ENCODE results near the gene CARMIL1. TPM values are rescaled to one million over a fixed set of nuclear protein-coding genes. Genes with fewer than 3 reads are reported as not detected.

CARMIL1 gene
- total and polyA plus RNA-seq, 2 of the 8 experiments (the other 6 are each of a cell fraction or from before 2014, with no cell fraction given): 20.3 to 40.4 TPM

DNA sequence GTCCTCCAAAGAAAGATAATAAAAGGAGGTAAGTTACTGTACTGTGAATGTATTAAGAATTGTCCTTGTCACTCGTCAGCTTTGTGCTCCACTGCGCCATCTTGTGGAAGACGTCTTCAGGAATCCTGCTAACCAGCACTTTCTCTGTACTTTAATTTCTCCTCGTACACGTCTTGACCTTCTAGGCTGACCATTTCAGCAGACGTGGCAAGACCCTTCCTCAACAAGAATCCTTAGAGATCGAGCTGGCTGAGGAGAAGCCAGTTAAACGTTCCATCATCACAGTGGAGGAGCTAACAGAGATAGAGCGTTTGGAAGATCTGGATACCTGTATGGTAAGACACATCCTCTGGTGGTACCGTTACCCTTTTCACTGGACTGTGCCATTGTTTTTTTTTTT is 277.3 kb downstream of the CARMIL1 start:
- no peak overlapping the region for H2BK15ac ChIP-seq (ENCODE audit: low read length)
- DNase-seq (ENCODE audit: low read depth in 1 of 2, low spot score in 2 of 2) (peak; percentile 38 to 93), FAIRE-seq (peak; percentile 93)
- no peak overlapping the region for H2BK120ac ChIP-seq (replicated peaks; ENCODE audit: low read depth, low read length)
- no peak overlapping the region for H2BK12ac ChIP-seq (ENCODE audit: low read depth, low read length)
- H3K23ac ChIP-seq (ENCODE audit: insufficient read length): no peak overlapping the region
- no peak overlapping the region for H3K14ac ChIP-seq (ENCODE audit: insufficient read length)
- H4K91ac ChIP-seq (replicated peaks; ENCODE audit: insufficient read length, low read length): no peak overlapping the region
- ChIA-PET POLR2A (ENCODE audit: partially characterized antibody) (interaction anchor here (0.6 kb wide), 1 partner anchor 18 kb away, joined by 3 read pairs; no protein-coding TSS in a partner anchor), CTCF (ENCODE audit: partially characterized antibody) (interaction anchor here (0.5 to 4.7 kb wide), 24 partner anchors 9 to 352 kb away, joined by 3 to 27 read pairs (median 4); partner anchors contain the start of gene CARMIL1)
- no peaks in the 10 kb centered on the region for H4K20me1 ChIP-seq (replicated peaks in 1 of 2; ENCODE audit: control insufficient read depth in 1 of 2, insufficient read depth in 2 of 2, low read length in 2 of 2)
- H3K4me2 ChIP-seq (ENCODE audit: insufficient read depth in 1 of 2, low read depth in 2 of 2, low read length in 2 of 2): no peak overlapping the region
- H2BK5ac ChIP-seq (ENCODE audit: low read depth, low read length): no peak overlapping the region
- H3K18ac ChIP-seq (ENCODE audit: extremely low read depth, low read length): no peak overlapping the region
- peaks cover 0 to 1% (median 0%) of the 10 kb centered on the region in 4 experiments; a peak in 1 of 7 replicates for H3K27me3 ChIP-seq (replicated peaks in 1 of 4; ENCODE audit: control insufficient read depth in 3 of 4, extremely low read depth in 1 of 4, insufficient read depth in 3 of 4, low read length in 3 of 4)
- no peak overlapping the region for H2AK5ac ChIP-seq (ENCODE audit: low read depth, low read length)
- no peaks in the 10 kb centered on the region for H3K36me3 ChIP-seq (ENCODE audit: control insufficient read depth in 2 of 4, insufficient read depth in 4 of 4, low read length in 3 of 4)
- H3K79me2 ChIP-seq (ENCODE audit: control insufficient read depth in 1 of 2, insufficient read depth in 2 of 2, low read length in 2 of 2): no peaks in the 10 kb centered on the region
- no peaks in the 10 kb centered on the region for H3K9me3 ChIP-seq (ENCODE audit: insufficient read depth in 2 of 2, low read depth in 1 of 2, low read length in 1 of 2)
- H3K79me1 ChIP-seq (ENCODE audit: low read depth, low read length): no peaks in the 10 kb centered on the region
- H3K4me1 ChIP-seq (replicated peaks in 1 of 4; ENCODE audit: control insufficient read depth in 3 of 4, insufficient read depth in 4 of 4, low read length in 3 of 4): peaks cover 0 to 2% (median 0%) of the 10 kb centered on the region in 4 experiments; a peak in 1 of 7 replicates
- H4K8ac ChIP-seq (ENCODE audit: extremely low read depth, insufficient read depth, low read length): no peak overlapping the region
- no peak overlapping the region for H3K9ac ChIP-seq (replicated peaks in 1 of 4; ENCODE audit: extremely low read depth in 1 of 4, low read depth in 3 of 4, low read length in 3 of 4)
- WGBS, 2 experiments (ENCODE audit: extremely low coverage in 1 of 2, insufficient coverage in 1 of 2, insufficient read length in 1 of 2, insufficient replicate concordance in 2 of 2, low coverage in 1 of 2, low lambda C conversion rate in 2 of 2, missing lambda C conversion rate in 1 of 2): 34% methylated on average over 10 of the region's 10 CpGs; no CpG with 5 or more reads in 1 of the 2 experiments
- no peak overlapping the region for H3K4ac ChIP-seq (replicated peaks; ENCODE audit: insufficient read length, low read depth, low read length)
- H3K4me3 ChIP-seq (ENCODE audit: extremely low read depth in 1 of 4, insufficient read depth in 2 of 4, low read depth in 3 of 4, low read length in 4 of 4): no peak overlapping the region
- TF ChIP-seq FOSL1 (IDR thresholded peaks at IDR 0.05; ENCODE audit: insufficient read depth, low read depth, low read length) (no peak), CTCF (IDR thresholded peaks at IDR 0.05; ENCODE audit: control extremely low read depth in 1 of 3, insufficient read depth in 1 of 3, low read depth in 1 of 3, low read length in 3 of 3) (peak; percentile 54 to 85 (median 76)), TEAD4 (IDR thresholded peaks at IDR 0.05; ENCODE audit: low read depth, low read length) (0 out of 2 replicates have a peak, but pooled peaks have one; percentile 15), SAP30 (IDR thresholded peaks at IDR 0.05; ENCODE audit: insufficient read depth, insufficient replicate concordance, low read length) (no peak), CREB1 (IDR thresholded peaks at IDR 0.05) (0 out of 2 replicates have a peak, but pooled peaks have one; percentile 19), RAD21 (IDR thresholded peaks at IDR 0.05 in 1 of 2, conservative IDR thresholded peaks at IDR 0.05 in 1 of 2; ENCODE audit: low read depth in 2 of 2, low read length in 2 of 2) (peak; percentile 62 to 64)
- no peak overlapping the region for H2AFZ ChIP-seq (ENCODE audit: low read length)
- no peak overlapping the region for H3K56ac ChIP-seq (replicated peaks; ENCODE audit: insufficient read length, low read depth, low read length)
- no peak overlapping the region for H2BK20ac ChIP-seq (ENCODE audit: low read length)
- H3K27ac ChIP-seq (ENCODE audit: low read depth, low read length): no peak overlapping the region
- no peaks in the 10 kb centered on the region for H3K23me2 ChIP-seq (ENCODE audit: low read depth, low read length)
- H4K5ac ChIP-seq (ENCODE audit: insufficient read length, low read depth, low read length): no peak overlapping the region

Measured in H1 (cell line).